GM12892 (cell line): ENCODE measurements around the gene ABLIM1.

Experiments
- DNase-seq: peaks from one replicate; pipeline ENCODE4 v3.0.0; 2011; ENCODE audit not compliant: insufficient read length
- FAIRE-seq: peaks from 2 replicates; lab custom pipeline; 2011; peaks lifted over from hg19 to GRCh38; lab: Jason Lieb, UNC
- POLR2A ChIP-seq: IDR thresholded peaks from 2 replicates; pipeline ENCODE4 v1.6.1; 2011; ENCODE audit warnings: low read depth, low read length, control low read depth
- POLR2AphosphoS5 ChIP-seq: IDR thresholded peaks from 2 replicates; pipeline ENCODE4 v1.6.1; 2011; ENCODE audit warnings: low read depth, low read length, control low read depth
- TAF1 ChIP-seq: IDR thresholded peaks from 2 replicates; pipeline ENCODE4 v1.6.1; 2011; ENCODE audit warnings: low read depth, mild to moderate bottlenecking, control low read depth, low read length, borderline replicate concordance

ABLIM1 gene

DNA sequence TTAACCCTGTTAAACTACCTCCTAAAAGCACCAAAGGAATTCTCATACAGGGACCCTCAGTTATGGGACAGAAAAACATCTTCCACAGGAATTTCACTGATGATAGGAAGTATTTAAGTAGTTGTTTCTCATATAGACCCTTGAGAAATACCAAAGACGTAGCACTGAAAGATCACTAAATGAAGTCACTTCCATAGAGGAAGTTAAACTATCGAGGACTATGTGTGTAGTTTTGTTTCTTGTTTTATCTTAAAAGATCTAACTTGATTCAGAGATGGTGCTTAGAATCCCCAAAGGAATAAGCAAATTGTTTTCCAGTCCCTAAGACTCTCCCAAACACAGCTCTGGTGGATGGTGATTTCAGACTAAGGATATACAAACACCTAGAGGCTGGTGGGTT is 159.0 kb downstream of the ABLIM1 start:
- DNase-seq: no peak
- FAIRE-seq: no peak
- TF ChIP-seq POLR2A: no peak
- no peak for TF ChIP-seq TAF1
- TF ChIP-seq POLR2AphosphoS5: no peak

GRCh38 chr10:114498413-114499111 is 159.5 kb downstream of the ABLIM1 start:
- TF ChIP-seq TAF1 (no peak), POLR2A (peak; percentile 63), POLR2AphosphoS5 (0 out of 2 replicates have a peak, but pooled peaks have one; percentile 22)
- FAIRE-seq (peak; percentile 97), DNase-seq (no peak)

DNA sequence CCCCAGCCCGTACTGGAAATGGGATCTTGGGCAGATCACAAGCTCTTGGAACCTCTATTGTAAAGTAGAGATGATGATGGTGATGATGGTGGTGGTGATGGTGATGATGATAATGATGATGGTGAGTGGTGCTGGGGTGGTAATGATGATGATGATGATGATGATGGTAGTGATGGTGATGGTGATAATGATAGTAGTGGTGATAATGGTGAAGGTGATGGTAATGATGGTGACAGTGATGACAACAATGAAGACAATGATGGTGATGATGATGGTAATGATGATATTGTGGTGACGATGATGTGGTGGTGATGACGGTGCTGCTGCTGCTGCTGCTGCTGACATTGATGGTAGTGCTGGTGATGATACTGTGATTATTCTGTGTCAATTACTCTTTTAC is 162.8 kb downstream of the ABLIM1 start:
- DNase-seq: no peak
- FAIRE-seq: peak; percentile 90
- TF ChIP-seq TAF1 (no peak), POLR2A (no peak), POLR2AphosphoS5 (no peak)

- FAIRE-seq (peak; percentile 60), DNase-seq (no peak)
Measured at GRCh38 chr10:114492351-114493037, 165.6 kb downstream of the ABLIM1 start.

GRCh38 chr10:114491933-114492332 is 166.1 kb downstream of the ABLIM1 start:
- FAIRE-seq (no peak), DNase-seq (no peak)
- no peak for TF ChIP-seq POLR2AphosphoS5
- TF ChIP-seq TAF1: no peak
- TF ChIP-seq POLR2A: no peak

More at GRCh38 chr10:114492351-114493037, 165.6 kb downstream of the ABLIM1 start:
- TF ChIP-seq POLR2A: no peak
- no peak for TF ChIP-seq POLR2AphosphoS5
- no peak for TF ChIP-seq TAF1

DNA sequence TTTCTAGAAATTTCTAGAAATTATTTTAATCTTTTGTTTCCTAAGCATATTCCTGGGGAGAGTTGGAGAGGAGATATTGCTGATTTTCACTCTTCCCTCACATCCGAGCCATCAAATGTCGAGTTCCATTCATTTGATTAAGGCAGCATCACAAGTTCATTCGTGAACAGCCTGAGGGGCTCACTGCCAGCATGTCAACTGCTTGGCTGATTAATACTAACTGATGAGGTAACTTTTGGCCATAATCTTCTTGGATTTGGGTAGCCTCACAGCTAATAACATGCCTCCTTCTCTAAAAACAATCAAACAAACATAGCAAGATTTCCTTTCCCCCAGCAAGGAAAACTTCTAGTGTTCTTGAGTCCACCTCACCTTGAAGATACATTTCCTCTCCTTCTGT is 166.7 kb downstream of the ABLIM1 start:
- DNase-seq (no peak), FAIRE-seq (no peak)
- TF ChIP-seq POLR2A (no peak), POLR2AphosphoS5 (no peak), TAF1 (no peak)

DNA sequence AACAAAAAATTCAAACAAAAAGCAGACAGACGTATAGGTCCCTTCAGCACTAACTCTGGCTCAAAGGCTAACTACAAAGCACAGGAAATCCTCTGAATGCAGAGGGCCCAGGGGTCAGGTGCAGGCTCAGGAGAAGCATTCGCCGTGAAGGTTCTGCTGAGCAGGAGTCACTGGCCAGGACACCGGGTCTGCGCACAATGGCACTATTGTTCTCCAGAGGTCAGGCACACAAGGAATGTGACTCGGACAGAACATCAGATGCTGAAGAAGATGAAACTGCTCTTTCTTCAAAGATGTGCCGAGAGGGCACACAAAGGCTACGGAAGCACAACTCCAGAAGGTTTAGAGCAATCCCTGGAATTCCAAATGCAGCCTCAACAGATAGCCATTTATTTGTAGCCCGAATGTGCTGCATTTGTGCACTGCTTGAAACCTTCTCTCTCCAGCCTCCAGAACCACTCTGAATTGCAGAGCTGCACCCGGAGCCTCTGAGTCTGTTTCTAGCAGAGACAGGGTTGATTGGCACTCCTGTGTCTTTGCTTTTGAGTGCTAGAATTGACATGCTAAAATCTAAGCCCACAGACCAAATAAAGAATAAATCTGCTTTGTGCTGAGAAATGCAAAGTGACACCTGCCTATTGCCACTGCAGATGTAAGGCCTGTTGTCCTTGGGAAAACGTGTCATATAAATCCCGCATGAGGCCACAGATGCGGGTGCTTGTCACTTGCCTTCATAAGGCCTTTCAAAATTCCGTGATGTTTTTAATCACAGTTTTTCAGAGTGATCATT is 168.4 kb downstream of the ABLIM1 start:
- DNase-seq (no peak), FAIRE-seq (no peak)
- no peak for TF ChIP-seq POLR2AphosphoS5
- no peak for TF ChIP-seq POLR2A

GRCh38 chr10:114487815-114488536 is 170.1 kb downstream of the ABLIM1 start:
- TF ChIP-seq TAF1 (no peak), POLR2A (no peak), POLR2AphosphoS5 (no peak)
- FAIRE-seq: no peak
- no peak for DNase-seq

- TF ChIP-seq POLR2A (no peak), POLR2AphosphoS5 (no peak), TAF1 (no peak)
- FAIRE-seq (no peak), DNase-seq (no peak)
Measured at GRCh38 chr10:114486938-114487814, 170.9 kb downstream of the ABLIM1 start.

- no peak for DNase-seq
- TF ChIP-seq TAF1: no peak
- TF ChIP-seq POLR2AphosphoS5: no peak
- TF ChIP-seq POLR2A: no peak
- no peak for FAIRE-seq
Measured at GRCh38 chr10:114485696-114486400, 172.2 kb downstream of the ABLIM1 start.
